NCI-H510A treated with DMSO at 0.1 percent for 48 hours (cell line): ENCODE data around the gene NUDT7.
A peak's percentile ranks its signal among the peaks of the same experiment; 100 is the strongest.

Experiments used
- DNase-seq: peaks from one replicate; lab custom pipeline; 2025; lab: John Stamatoyannopoulos, UW

The NUDT7 gene

GRCh38 chr16:77780378-77780837 is 58.1 kb downstream of the NUDT7 start:
- no peak for DNase-seq

GRCh38 chr16:77781091-77781490 is 58.8 kb downstream of the NUDT7 start:
- DNase-seq: no peak

GRCh38 chr16:77782694-77783093 is 60.4 kb downstream of the NUDT7 start:
- DNase-seq: no peak

GRCh38 chr16:77784441-77785372 is 62.4 kb downstream of the NUDT7 start:
- DNase-seq: no peak

GRCh38 chr16:77785373-77785764 is 63.1 kb downstream of the NUDT7 start:
- no peak for DNase-seq

GRCh38 chr16:77786186-77786847 is 64.0 kb downstream of the NUDT7 start:
- DNase-seq: no peak

- DNase-seq: no peak
These were observed 65.1 kb downstream of the NUDT7 start for GRCh38 chr16:77787452-77787851.

GRCh38 chr16:77788181-77789084 is 66.1 kb downstream of the NUDT7 start, which contains the start of gene VAT1L:
TSS of gene VAT1L (plus strand) at chr16:77788564. CDS start at chr16:77788683, 119 bp downstream.
- peak; percentile 61 for DNase-seq

- peak; percentile 15 for DNase-seq
These were observed 67.0 kb downstream of the NUDT7 start for GRCh38 chr16:77789085-77790008.

- DNase-seq: no peak
These were observed 67.7 kb downstream of the NUDT7 start for GRCh38 chr16:77790009-77790372.

GRCh38 chr16:77790912-77791311 is 68.6 kb downstream of the NUDT7 start:
- DNase-seq: no peak
